Neutrophil (primary cell): ENCODE data around the gene NPBWR2.
"Not testable (repeated sequence)": the region's sequence is repeated elsewhere in the genome, so short reads cannot be mapped to it uniquely, and the experiment has no call there.

Experiments used
- H3K27ac ChIP-seq: fragments of 200-600 bp; sonication (generic); 2 replicates; pipeline ENCODE4 v1.5.1; 2016; ENCODE audit warnings: mild to moderate bottlenecking, moderate library complexity
- H3K27me3 ChIP-seq: fragments of 200-600 bp; sonication (generic); 2 replicates; pipeline ENCODE4 v1.6.0; 2016; ENCODE audit warnings: mild to moderate bottlenecking
- H3K36me3 ChIP-seq: fragments of 200-600 bp; sonication (generic); 2 replicates; pipeline ENCODE4 v1.5.1; 2017
- H3K4me1 ChIP-seq, 2 experiments: fragments of 200-600 bp in 1 of 2; sonication (generic) in 1 of 2; 1 replicate in 1 of 2; 2 replicates in 1 of 2; pipeline versions ENCODE4 v1.5.1 to v1.6.1; 2013 to 2016; ENCODE audit warnings: low read depth in 1 of 2, low read length in 1 of 2, mild to moderate bottlenecking in 1 of 2, moderate library complexity in 1 of 2; ENCODE audit not compliant: control insufficient read depth in 1 of 2, insufficient read depth in 1 of 2
- H3K4me3 ChIP-seq, 2 experiments: fragments of 200-600 bp in 1 of 2; sonication (generic) in 1 of 2; 1 replicate in 1 of 2; 2 replicates in 1 of 2; pipeline ENCODE4 v1.5.1; 2013 to 2016; ENCODE audit warnings: low read depth in 1 of 2, low read length in 1 of 2, mild to moderate bottlenecking in 1 of 2, moderate library complexity in 1 of 2
- H3K9me3 ChIP-seq: fragments of 200-600 bp; sonication (generic); 2 replicates; pipeline ENCODE4 v1.5.1; 2016
- TF ChIP-seq, protein P1 (sequence below): fragments of 200-600 bp; sonication (generic); IDR thresholded peaks from 2 replicates; pipeline ENCODE4 v1.5.1; 2016; ENCODE audit warnings: antibody characterized with exemption

NPBWR2 gene

GRCh38 chr20:64093013-64093503 is 14.3 kb downstream of the NPBWR2 start:
- no peak overlapping the region for H3K27ac ChIP-seq
- peaks cover 36% of the 10 kb centered on the region for H3K36me3 ChIP-seq
- no peaks in the 10 kb centered on the region for H3K27me3 ChIP-seq
- H3K4me3 ChIP-seq = no peak overlapping the region
- TF ChIP-seq, protein P1, sequence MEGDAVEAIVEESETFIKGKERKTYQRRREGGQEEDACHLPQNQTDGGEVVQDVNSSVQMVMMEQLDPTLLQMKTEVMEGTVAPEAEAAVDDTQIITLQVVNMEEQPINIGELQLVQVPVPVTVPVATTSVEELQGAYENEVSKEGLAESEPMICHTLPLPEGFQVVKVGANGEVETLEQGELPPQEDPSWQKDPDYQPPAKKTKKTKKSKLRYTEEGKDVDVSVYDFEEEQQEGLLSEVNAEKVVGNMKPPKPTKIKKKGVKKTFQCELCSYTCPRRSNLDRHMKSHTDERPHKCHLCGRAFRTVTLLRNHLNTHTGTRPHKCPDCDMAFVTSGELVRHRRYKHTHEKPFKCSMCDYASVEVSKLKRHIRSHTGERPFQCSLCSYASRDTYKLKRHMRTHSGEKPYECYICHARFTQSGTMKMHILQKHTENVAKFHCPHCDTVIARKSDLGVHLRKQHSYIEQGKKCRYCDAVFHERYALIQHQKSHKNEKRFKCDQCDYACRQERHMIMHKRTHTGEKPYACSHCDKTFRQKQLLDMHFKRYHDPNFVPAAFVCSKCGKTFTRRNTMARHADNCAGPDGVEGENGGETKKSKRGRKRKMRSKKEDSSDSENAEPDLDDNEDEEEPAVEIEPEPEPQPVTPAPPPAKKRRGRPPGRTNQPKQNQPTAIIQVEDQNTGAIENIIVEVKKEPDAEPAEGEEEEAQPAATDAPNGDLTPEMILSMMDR = no peak
- H3K9me3 ChIP-seq = no peaks in the 10 kb centered on the region
- no peaks in the 10 kb centered on the region for H3K4me1 ChIP-seq

DNA sequence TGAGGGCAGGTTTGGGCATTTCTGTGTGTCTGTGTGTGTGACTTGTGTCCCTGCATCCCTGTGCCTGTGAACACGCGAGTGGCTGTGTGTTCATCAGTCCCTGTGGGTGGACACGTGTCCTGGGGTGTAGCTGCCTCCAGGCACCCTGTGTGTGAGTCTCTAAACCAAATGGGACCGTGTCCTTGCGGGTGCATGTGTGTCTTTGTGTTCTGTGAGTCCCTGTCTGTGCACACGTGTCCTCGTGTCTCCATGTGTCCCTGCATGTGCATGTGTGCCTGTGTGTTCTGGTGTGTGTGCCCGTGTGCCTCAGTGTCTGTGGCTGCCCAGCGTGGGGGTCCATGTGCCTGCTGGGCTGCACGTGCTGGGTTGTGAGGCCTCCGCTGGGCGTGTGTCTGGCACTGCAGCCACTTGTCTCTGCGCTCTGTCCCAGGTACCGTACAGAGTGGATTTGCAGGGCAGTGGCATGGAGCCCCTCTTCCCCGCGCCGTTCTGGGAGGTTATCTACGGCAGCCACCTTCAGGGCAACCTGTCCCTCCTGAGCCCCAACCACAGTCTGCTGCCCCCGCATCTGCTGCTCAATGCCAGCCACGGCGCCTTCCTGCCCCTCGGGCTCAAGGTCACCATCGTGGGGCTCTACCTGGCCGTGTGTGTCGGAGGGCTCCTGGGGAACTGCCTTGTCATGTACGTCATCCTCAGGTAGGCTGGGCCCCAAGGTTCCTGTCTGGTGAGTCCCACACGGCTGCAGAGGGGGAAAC is 14.9 kb downstream of the NPBWR2 start:
- peaks cover 29% of the 10 kb centered on the region for H3K36me3 ChIP-seq
- H3K9me3 ChIP-seq = no peaks in the 10 kb centered on the region
- TF ChIP-seq, protein P1 = no peak
- no peak overlapping the region for H3K4me3 ChIP-seq
- H3K27me3 ChIP-seq = no peaks in the 10 kb centered on the region
- H3K4me1 ChIP-seq = no peaks in the 10 kb centered on the region
- H3K27ac ChIP-seq = no peak overlapping the region

GRCh38 chr20:64091770-64092169 is 15.6 kb downstream of the NPBWR2 start:
- Histone ChIP-seq H3K27ac (no peak overlapping the region), H3K27me3 (no peaks in the 10 kb centered on the region), H3K36me3 (peaks cover 23% of the 10 kb centered on the region), H3K9me3 (no peaks in the 10 kb centered on the region), H3K4me1 (no peaks in the 10 kb centered on the region), H3K4me3 (no peak overlapping the region)
- TF ChIP-seq, protein P1 = no peak

GRCh38 chr20:64091340-64091739 is 16.0 kb downstream of the NPBWR2 start:
- Histone ChIP-seq H3K4me3 (no peak overlapping the region), H3K27me3 (no peaks in the 10 kb centered on the region), H3K27ac (no peak overlapping the region), H3K4me1 (no peaks in the 10 kb centered on the region), H3K9me3 (no peaks in the 10 kb centered on the region), H3K36me3 (peaks cover 18% of the 10 kb centered on the region)
- TF ChIP-seq, protein P1 = no peak

- H3K4me1 ChIP-seq = no peaks in the 10 kb centered on the region
- no peak overlapping the region for H3K4me3 ChIP-seq
- no peak overlapping the region for H3K27ac ChIP-seq
- TF ChIP-seq, protein P1 = no peak
- H3K9me3 ChIP-seq = no peaks in the 10 kb centered on the region
- peaks cover 12% of the 10 kb centered on the region for H3K27me3 ChIP-seq
- H3K36me3 ChIP-seq = peaks cover 8% of the 10 kb centered on the region
Measured at GRCh38 chr20:64090165-64090564, 17.2 kb downstream of the NPBWR2 start.

DNA sequence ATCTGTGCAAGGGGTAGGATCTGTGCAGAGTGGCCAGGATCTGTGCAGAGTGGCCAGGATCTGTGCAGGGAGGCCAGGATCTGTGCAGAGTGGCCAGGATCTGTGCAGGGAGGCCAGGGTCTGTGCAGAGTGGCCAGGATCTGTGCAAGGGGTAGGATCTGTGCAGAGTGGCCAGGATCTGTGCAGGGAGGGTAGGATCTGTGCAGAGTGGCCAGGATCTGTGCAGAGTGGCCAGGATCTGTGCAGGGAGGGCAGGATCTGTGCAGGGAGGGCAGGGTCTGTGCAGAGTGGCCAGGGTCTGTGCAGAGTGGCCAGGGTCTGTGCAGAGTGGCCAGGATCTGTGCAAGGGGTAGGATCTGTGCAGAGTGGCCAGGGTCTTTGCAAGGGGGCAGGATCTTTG is 18.8 kb downstream of the NPBWR2 start:
- Histone ChIP-seq H3K4me1 (peaks cover 12 to 15% of the 10 kb centered on the region in 2 experiments), H3K27me3 (peaks cover 27% of the 10 kb centered on the region)
- H3K4me3 ChIP-seq, H3K9me3 ChIP-seq, H3K27ac ChIP-seq, H3K36me3 ChIP-seq: not testable (repeated sequence)

- not testable (repeated sequence) for H3K27ac ChIP-seq, H3K36me3 ChIP-seq, H3K9me3 ChIP-seq, H3K4me3 ChIP-seq
- Histone ChIP-seq H3K27me3 (peaks cover 28% of the 10 kb centered on the region), H3K4me1 (peaks cover 23 to 27% of the 10 kb centered on the region in 2 experiments)
Measured at GRCh38 chr20:64087226-64087825, 20.0 kb downstream of the NPBWR2 start.
